IPS-NIHi7 (cell line): ENCODE results near the gene AK3.
A peak's percentile ranks its signal among the peaks of the same experiment; 100 is the strongest.
"Not testable (repeated sequence)": the region's sequence is repeated elsewhere in the genome, so short reads cannot be mapped to it uniquely, and the experiment has no call there.

Experiments used
- DNase-seq: peaks from one replicate; pipeline ENCODE4 v3.0.0; 2012; ENCODE audit warnings: mixed read lengths; ENCODE audit errors: extremely low spot score

Gene AK3

GRCh38 chr9:4740638-4741364 lies at the start of gene AK3:
Gene AK3 (minus strand): TSS chr9:4741202. CDS start chr9:4741087, 115 bp downstream.
- peak; percentile 95 for DNase-seq

- DNase-seq, result no peak
Measured at GRCh38 chr9:4788703-4789102, 47.7 kb upstream of the AK3 start.

- DNase-seq, result no peak
Measured at GRCh38 chr9:4787876-4788275, 46.9 kb upstream of the AK3 start.

GRCh38 chr9:4786599-4786998 lies 45.6 kb upstream of the AK3 start:
- DNase-seq, result no peak

- no peak for DNase-seq
Measured at GRCh38 chr9:4784403-4784802, 43.4 kb upstream of the AK3 start.

- not testable (repeated sequence) for DNase-seq
Measured at GRCh38 chr9:4783191-4783590, 42.2 kb upstream of the AK3 start.

- DNase-seq, result no peak
Measured at GRCh38 chr9:4781408-4781807, 40.4 kb upstream of the AK3 start.

GRCh38 chr9:4780651-4781050 lies 39.6 kb upstream of the AK3 start:
- no peak for DNase-seq

GRCh38 chr9:4774958-4775357 lies 34.0 kb upstream of the AK3 start:
- DNase-seq, result not testable (repeated sequence)

GRCh38 chr9:4774209-4774608 lies 33.2 kb upstream of the AK3 start:
- DNase-seq, result no peak

GRCh38 chr9:4771788-4772187 lies 30.8 kb upstream of the AK3 start:
- no peak for DNase-seq

- DNase-seq, result no peak
Measured at GRCh38 chr9:4769321-4770080, 28.5 kb upstream of the AK3 start.

- DNase-seq, result no peak
Measured at GRCh38 chr9:4768681-4769080, 27.7 kb upstream of the AK3 start.

GRCh38 chr9:4764033-4764432 lies 23.0 kb upstream of the AK3 start:
- DNase-seq, result no peak

GRCh38 chr9:4762886-4763541 lies 22.0 kb upstream of the AK3 start:
- peak; percentile 78 for DNase-seq

- peak; percentile 56 for DNase-seq
Measured at GRCh38 chr9:4762108-4762885, 21.3 kb upstream of the AK3 start.

- DNase-seq, result no peak
Measured at GRCh38 chr9:4760122-4760521, 19.1 kb upstream of the AK3 start.

- no peak for DNase-seq
Measured at GRCh38 chr9:4756420-4756819, 15.4 kb upstream of the AK3 start.

- DNase-seq, result no peak
Measured at GRCh38 chr9:4755026-4755609, 14.1 kb upstream of the AK3 start.

GRCh38 chr9:4754530-4754929 lies 13.5 kb upstream of the AK3 start:
- not testable (repeated sequence) for DNase-seq

- peak; percentile 20 for DNase-seq
Measured at GRCh38 chr9:4750023-4750673, 9.1 kb upstream of the AK3 start.
